Smooth muscle cell (in vitro differentiated cells): Measurements from ENCODE around the gene SGMS1. TPM values are rescaled to one million over a fixed set of nuclear protein-coding genes. Genes with fewer than 3 reads are reported as not detected.

Experiments used
- DNase-seq: peaks from one replicate; lab custom pipeline; 2025; ENCODE audit not compliant: unreplicated experiment; lab: John Stamatoyannopoulos, UW
- H2AFZ ChIP-seq: fragments of 200-600 bp; sonication (generic); 2 replicates; pipeline ENCODE4 v1.6.0; 2016; ENCODE audit warnings: antibody characterized with exemption, low read depth, mild to moderate bottlenecking
- H3F3A ChIP-seq: fragments of 200-600 bp; sonication (generic); 2 replicates; pipeline ENCODE4 v1.6.0; 2017; ENCODE audit warnings: antibody characterized with exemption, low read depth
- H3K27ac ChIP-seq: fragments of 200-600 bp; sonication (generic); 2 replicates; pipeline ENCODE4 v1.5.1; 2016; ENCODE audit warnings: low read depth, mild to moderate bottlenecking
- H3K27me3 ChIP-seq: fragments of 200-600 bp; sonication (generic); 2 replicates; pipeline ENCODE4 v1.6.1; 2016; ENCODE audit warnings: low read depth, mild to moderate bottlenecking
- H3K36me3 ChIP-seq: fragments of 200-600 bp; sonication (generic); 2 replicates; pipeline ENCODE4 v1.5.1; 2016; ENCODE audit warnings: low read depth
- H3K4me1 ChIP-seq: fragments of 200-600 bp; sonication (generic); 2 replicates; pipeline ENCODE4 v1.5.1; 2016; ENCODE audit warnings: low read depth
- H3K4me2 ChIP-seq: fragments of 200-600 bp; sonication (generic); 2 replicates; pipeline ENCODE4 v1.6.0; 2016; ENCODE audit warnings: mild to moderate bottlenecking
- H3K4me3 ChIP-seq: fragments of 200-600 bp; sonication (generic); 2 replicates; pipeline ENCODE4 v1.5.1; 2016; ENCODE audit warnings: mild to moderate bottlenecking
- H3K79me2 ChIP-seq: fragments of 200-600 bp; sonication (generic); 2 replicates; pipeline ENCODE4 v1.6.0; 2016; ENCODE audit warnings: low read depth, mild to moderate bottlenecking
- H3K9ac ChIP-seq: fragments of 200-600 bp; sonication (generic); 2 replicates; pipeline ENCODE4 v1.6.0; 2016; ENCODE audit warnings: low read depth
- H3K9me3 ChIP-seq: fragments of 200-600 bp; sonication (generic); replicated peaks from 2 replicates; pipeline ENCODE4 v1.5.1; 2016; ENCODE audit warnings: low read depth
- H4K20me1 ChIP-seq: fragments of 200-600 bp; sonication (generic); 2 replicates; pipeline ENCODE4 v1.6.0; 2016; ENCODE audit warnings: low read depth
- CTCF ChIP-seq: fragments of 200-600 bp; sonication (generic); IDR thresholded peaks from 2 replicates; pipeline ENCODE4 v1.5.1; 2017; ENCODE audit warnings: borderline replicate concordance, mild to moderate bottlenecking, antibody characterized with exemption; ENCODE audit not compliant: insufficient read depth, poor library complexity, severe bottlenecking
- WGBS: methylation state at CpG from one replicate; pipeline ENCODE4 v1.1.7; 2016; ENCODE audit warnings: low lambda C conversion rate; 5-methylcytosine and 5-hydroxymethylcytosine counted together
- polyA plus RNA-seq: library from polyadenylated mRNA; unstranded; fragments of >200 nt; fragmentation: Nextera tagmentation; extraction: Ambion mirVana; gene quantifications from 2 replicates; pipeline ENCODE4 v1.2.1, GENCODE V29; 2016
- total RNA-seq: library from RNA; depleted of rRNA; stranded (reverse); fragments of >200 nt; gene quantifications from 2 replicates; pipeline ENCODE4 v1.2.3, GENCODE V29; 2014

The SGMS1 gene
- total and polyA plus RNA-seq, 2 experiments from 2014 or later, result 4.0 to 14.3 TPM

- Histone ChIP-seq H3K4me3 (no peak overlapping the region), H3K27ac (no peak overlapping the region), H3K9me3 (no peaks in the 10 kb centered on the region), H3K4me2 (no peak overlapping the region), H3F3A (no peaks in the 10 kb centered on the region), H3K27me3 (no peaks in the 10 kb centered on the region), H3K36me3 (no peaks in the 10 kb centered on the region), H3K79me2 (no peaks in the 10 kb centered on the region), H3K4me1 (no peaks in the 10 kb centered on the region), H2AFZ (no peak overlapping the region), H4K20me1 (no peaks in the 10 kb centered on the region), H3K9ac (no peak overlapping the region)
- DNase-seq, result no peak
- no peak for TF ChIP-seq CTCF
- 95% methylated on average over 2 of the region's 2 CpGs for WGBS
Measured at GRCh38 chr10:50324046-50324445, 299.7 kb downstream of the SGMS1 start.

GRCh38 chr10:50322077-50322476 is 301.7 kb downstream of the SGMS1 start:
- Histone ChIP-seq H3K9ac (no peak overlapping the region), H4K20me1 (no peaks in the 10 kb centered on the region), H3K27me3 (no peaks in the 10 kb centered on the region), H3K9me3 (no peaks in the 10 kb centered on the region), H2AFZ (no peak overlapping the region), H3K79me2 (no peaks in the 10 kb centered on the region), H3K27ac (no peak overlapping the region), H3K36me3 (no peaks in the 10 kb centered on the region), H3F3A (no peaks in the 10 kb centered on the region), H3K4me3 (no peak overlapping the region), H3K4me2 (no peak overlapping the region), H3K4me1 (no peaks in the 10 kb centered on the region)
- no peak for TF ChIP-seq CTCF
- DNase-seq, result no peak
- WGBS, result 96% methylated on average over 3 of the region's 3 CpGs

- Histone ChIP-seq H4K20me1 (no peaks in the 10 kb centered on the region), H3K9ac (no peak overlapping the region), H3K79me2 (no peaks in the 10 kb centered on the region), H3K4me2 (no peak overlapping the region), H3K36me3 (no peaks in the 10 kb centered on the region), H3F3A (no peaks in the 10 kb centered on the region), H3K4me3 (no peak overlapping the region), H3K27me3 (no peaks in the 10 kb centered on the region), H3K4me1 (no peaks in the 10 kb centered on the region), H3K27ac (no peak overlapping the region), H3K9me3 (no peaks in the 10 kb centered on the region), H2AFZ (no peak overlapping the region)
- TF ChIP-seq CTCF, result no peak
- no peak for DNase-seq
Measured at GRCh38 chr10:50318129-50318528, 305.6 kb downstream of the SGMS1 start.

- Histone ChIP-seq H3K4me2 (no peak overlapping the region), H3K9ac (no peak overlapping the region), H3K4me1 (no peaks in the 10 kb centered on the region), H4K20me1 (no peaks in the 10 kb centered on the region), H3K27me3 (no peaks in the 10 kb centered on the region), H3K9me3 (no peaks in the 10 kb centered on the region), H3K4me3 (no peak overlapping the region), H3K27ac (no peak overlapping the region), H3F3A (no peaks in the 10 kb centered on the region), H2AFZ (no peak overlapping the region), H3K36me3 (no peaks in the 10 kb centered on the region), H3K79me2 (no peaks in the 10 kb centered on the region)
- no peak for TF ChIP-seq CTCF
- DNase-seq, result no peak
- WGBS, result 78% methylated on average over 5 of the region's 5 CpGs
Measured at GRCh38 chr10:50316695-50317648, 306.8 kb downstream of the SGMS1 start.
